Ovary (tissue), 3 donors: ENCODE measurements around the gene DBI.

Source experiments
- EP300 ChIP-seq: sonication (generic); formaldehyde crosslinking; IDR thresholded peaks from one replicate; pipeline ENCODE4 v1.6.1; 2017; ENCODE audit warnings: antibody characterized with exemption
- POLR2A ChIP-seq: fragments of 450-650 bp; IDR thresholded peaks from one replicate; pipeline ENCODE4 v1.6.1; 2017; ENCODE audit warnings: antibody characterized with exemption, mild to moderate bottlenecking, moderate library complexity
- TF ChIP-seq, protein P1 (sequence below), 3 donors: fragments of 450-650 bp in 2 of 3; fragments of 200-600 bp in 1 of 3; IDR thresholded peaks; one replicate each; pipeline versions ENCODE4 v1.5.1 to v1.8.0; 2016 to 2022; ENCODE audit warnings: antibody characterized with exemption in 3 of 3, mild to moderate bottlenecking in 1 of 3
- donor health status: DM: no; HTN: no; CAD: no.

DNA sequence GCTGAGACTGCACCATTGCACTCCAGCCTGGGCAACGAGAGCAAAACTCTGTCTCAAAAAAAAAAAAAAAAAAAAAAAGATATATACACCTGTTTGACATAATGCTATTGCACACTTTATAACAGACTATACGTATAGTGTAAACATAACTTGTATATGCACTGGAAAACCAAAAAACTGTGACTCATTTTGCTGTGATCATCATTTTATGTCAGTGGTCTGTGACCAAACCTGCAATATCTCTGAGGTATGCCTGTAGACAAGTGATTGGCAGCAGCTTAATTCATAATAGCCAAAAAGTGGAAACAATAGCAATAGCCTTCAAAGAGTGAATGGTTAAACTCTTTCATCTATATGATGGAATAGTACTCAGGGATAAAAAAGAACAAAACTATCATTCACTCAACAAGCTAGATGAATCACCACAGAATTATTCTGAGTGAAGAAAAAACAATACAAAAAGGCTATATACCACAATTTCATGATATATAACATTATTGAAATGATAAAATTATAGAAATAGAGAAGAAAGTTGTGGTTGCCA, 6.3 kb upstream of the DBI start:
- TF ChIP-seq POLR2A (no peak), EP300 (no peak)
- TF ChIP-seq, protein P1, sequence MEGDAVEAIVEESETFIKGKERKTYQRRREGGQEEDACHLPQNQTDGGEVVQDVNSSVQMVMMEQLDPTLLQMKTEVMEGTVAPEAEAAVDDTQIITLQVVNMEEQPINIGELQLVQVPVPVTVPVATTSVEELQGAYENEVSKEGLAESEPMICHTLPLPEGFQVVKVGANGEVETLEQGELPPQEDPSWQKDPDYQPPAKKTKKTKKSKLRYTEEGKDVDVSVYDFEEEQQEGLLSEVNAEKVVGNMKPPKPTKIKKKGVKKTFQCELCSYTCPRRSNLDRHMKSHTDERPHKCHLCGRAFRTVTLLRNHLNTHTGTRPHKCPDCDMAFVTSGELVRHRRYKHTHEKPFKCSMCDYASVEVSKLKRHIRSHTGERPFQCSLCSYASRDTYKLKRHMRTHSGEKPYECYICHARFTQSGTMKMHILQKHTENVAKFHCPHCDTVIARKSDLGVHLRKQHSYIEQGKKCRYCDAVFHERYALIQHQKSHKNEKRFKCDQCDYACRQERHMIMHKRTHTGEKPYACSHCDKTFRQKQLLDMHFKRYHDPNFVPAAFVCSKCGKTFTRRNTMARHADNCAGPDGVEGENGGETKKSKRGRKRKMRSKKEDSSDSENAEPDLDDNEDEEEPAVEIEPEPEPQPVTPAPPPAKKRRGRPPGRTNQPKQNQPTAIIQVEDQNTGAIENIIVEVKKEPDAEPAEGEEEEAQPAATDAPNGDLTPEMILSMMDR (IDR thresholded peaks at IDR 0.05), result no peak
